Esophagus mucosa (tissue), 1 donor: Measurements from ENCODE around the gene MIEN1. TPM values are rescaled to one million over a fixed set of nuclear protein-coding genes. Genes with fewer than 3 reads are reported as not detected.
"Not testable (repeated sequence)": the region's sequence is repeated elsewhere in the genome, so short reads cannot be mapped to it uniquely, and the experiment has no call there.

Source experiments
- ATAC-seq: fragments of 200-7000 bp; cut with Tn5 transposase; one replicate; pipeline ENCODE4 v1.9.1; 2020
- total RNA-seq: library from RNA; stranded (reverse); gene quantifications from one replicate; pipeline ENCODE4 v1.2.4, GENCODE V29; 2023
- donor health status: DM: yes; HTN: yes; CAD: no.

The MIEN1 gene
- total RNA-seq, 1 donor from 2014 or later, result 44.3 TPM

DNA sequence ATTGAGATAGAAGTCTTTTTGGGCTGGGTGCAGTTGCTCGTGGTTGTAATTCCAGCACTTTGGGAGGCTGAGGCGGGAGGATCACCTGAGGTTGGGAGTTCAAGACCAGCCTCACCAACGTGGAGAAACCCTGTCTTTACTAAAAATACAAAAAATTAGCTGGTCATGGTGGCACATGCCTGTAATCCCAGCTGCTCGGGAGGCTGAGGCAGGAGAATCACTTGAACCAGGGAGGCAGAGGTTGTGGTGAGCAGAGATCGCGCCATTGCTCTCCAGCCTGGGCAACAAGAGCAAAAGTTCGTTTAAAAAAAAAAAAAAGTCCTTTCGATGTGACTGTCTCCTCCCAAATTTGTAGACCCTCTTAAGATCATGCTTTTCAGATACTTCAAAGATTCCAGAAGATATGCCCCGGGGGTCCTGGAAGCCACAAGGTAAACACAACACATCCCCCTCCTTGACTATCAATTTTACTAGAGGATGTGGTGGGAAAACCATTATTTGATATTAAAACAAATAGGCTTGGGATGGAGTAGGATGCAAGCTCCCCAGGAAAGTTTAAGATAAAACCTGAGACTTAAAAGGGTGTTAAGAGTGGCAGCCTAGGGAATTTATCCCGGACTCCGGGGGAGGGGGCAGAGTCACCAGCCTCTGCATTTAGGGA lies 31.0 kb downstream of the MIEN1 start:
- ATAC-seq, result not testable (repeated sequence)

- ATAC-seq, result no peak
Observed at GRCh38 chr17:39697961-39698360, 32.4 kb downstream of the MIEN1 start.

DNA sequence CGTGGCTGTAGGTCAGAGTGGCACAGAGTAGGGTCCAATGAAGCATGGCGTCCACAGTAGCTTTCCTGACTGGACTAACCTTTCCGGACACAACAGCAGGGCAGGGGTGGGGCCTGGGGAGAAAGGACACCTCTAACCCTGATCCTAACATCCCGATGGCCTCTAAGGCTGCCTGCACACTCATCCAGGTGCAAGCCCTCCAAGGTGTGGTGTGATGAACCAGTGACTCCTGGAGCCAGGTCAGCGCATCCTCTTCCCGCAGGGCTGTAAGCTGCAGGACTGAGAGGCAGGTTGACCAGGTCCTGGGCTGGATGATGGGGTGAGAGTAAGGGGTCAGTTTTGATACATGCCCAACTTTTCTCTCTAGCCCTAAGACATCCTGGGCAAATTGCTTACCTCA lies 33.6 kb downstream of the MIEN1 start:
- ATAC-seq, result no peak

DNA sequence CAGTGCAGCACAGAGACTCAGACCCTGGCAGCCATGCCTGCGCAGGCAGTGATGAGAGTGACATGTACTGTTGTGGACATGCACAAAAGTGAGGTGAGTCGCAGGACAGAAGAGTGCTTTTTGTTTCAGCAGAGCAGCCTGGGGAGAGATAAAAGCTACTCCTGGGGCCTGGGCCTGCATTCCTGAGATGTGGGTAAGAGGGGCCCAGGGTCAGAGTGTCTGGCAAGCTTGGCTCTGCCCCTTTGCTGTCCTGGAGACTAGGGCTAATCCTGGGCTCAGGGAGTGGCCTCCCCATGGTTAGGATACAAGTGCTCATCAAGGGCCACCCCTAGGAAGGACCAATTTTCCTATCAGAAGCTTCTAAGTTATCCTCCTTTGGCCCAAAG lies 35.2 kb downstream of the MIEN1 start:
- ATAC-seq, result no peak

DNA sequence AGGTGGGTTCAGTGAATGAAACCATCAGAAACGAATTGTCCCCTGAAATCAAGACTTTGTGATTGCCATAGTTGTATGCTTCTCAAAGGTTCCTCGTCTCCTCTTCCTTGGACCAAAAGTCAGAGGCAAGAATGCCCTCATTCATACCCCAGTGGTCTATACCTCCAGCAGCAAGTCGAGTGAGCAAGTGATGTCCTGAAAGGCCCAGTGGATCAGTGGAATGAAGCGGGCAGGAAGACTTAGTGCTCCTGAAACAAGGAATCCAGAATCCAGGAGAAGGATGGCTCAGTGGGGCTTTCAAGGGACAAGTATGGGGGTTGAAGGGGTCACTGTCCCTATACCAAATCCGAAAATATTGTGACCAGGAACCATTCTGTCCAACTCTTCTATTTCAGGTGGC lies 35.7 kb downstream of the MIEN1 start:
- no peak for ATAC-seq

DNA sequence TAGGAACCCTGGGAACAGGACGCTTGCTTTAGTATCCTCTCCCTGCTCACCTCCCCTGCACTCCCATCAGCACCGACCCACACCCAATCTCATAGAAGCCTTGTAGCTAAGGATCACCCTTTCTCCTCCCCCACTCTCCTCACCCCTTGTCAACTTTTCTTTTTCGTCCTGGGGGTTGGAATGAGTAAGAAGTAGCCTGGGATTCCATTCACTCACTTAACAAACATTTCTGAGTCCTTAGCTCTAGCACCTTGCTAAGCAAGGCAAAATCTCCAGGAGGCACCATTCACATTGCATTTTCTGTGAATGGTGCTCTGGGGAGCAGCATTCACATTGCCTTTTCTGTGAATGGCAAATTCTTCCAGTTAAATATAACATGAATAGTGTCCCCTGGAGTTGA lies 41.4 kb downstream of the MIEN1 start:
- no peak for ATAC-seq

DNA sequence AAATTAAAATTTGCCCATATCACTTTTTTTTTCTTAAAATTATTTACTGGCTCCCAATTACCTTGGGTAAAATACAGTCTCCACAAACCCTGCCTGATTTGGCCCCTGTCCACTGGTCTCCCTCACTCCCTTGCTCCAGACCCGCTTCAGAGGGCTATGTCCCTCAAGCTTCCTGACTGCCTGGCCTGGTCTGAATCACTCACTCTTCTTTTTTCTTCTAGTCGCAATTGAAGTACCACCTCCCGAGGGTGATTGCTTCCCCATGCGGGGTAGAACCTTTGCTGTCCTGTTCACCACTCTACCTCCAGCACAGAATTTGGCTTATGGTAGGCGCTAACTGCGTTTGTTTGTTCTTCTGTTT lies 41.9 kb downstream of the MIEN1 start:
- no peak for ATAC-seq

- peak; percentile 82 for ATAC-seq
Observed at GRCh38 chr17:39687546-39688474, 42.5 kb downstream of the MIEN1 start, which contains the start of gene PGAP3. TSS of gene PGAP3 (minus strand) at chr17:39688057. CDS start at chr17:39688014, 43 bp downstream.

DNA sequence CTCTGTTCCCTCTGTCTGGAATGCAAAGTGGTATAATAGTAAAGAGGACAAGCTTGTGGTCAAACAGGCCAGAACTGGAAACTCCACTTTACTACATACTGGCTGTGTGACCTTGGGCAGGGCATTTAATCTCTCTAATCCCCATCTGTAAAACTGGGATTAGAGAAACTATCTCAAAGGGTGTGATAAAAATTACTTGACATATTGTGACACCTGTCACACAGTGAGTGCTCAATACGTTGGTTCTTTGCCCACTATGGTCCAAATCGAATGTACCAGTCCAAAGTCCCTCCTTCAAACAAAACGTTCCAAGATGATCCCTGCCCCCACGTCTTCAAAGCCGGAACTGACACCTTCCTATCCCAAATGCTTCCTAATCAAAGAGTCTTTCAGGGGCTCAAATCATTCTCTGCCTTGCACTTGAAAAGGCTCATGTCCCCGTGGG lies 43.2 kb downstream of the MIEN1 start:
- peak; percentile 68 for ATAC-seq

DNA sequence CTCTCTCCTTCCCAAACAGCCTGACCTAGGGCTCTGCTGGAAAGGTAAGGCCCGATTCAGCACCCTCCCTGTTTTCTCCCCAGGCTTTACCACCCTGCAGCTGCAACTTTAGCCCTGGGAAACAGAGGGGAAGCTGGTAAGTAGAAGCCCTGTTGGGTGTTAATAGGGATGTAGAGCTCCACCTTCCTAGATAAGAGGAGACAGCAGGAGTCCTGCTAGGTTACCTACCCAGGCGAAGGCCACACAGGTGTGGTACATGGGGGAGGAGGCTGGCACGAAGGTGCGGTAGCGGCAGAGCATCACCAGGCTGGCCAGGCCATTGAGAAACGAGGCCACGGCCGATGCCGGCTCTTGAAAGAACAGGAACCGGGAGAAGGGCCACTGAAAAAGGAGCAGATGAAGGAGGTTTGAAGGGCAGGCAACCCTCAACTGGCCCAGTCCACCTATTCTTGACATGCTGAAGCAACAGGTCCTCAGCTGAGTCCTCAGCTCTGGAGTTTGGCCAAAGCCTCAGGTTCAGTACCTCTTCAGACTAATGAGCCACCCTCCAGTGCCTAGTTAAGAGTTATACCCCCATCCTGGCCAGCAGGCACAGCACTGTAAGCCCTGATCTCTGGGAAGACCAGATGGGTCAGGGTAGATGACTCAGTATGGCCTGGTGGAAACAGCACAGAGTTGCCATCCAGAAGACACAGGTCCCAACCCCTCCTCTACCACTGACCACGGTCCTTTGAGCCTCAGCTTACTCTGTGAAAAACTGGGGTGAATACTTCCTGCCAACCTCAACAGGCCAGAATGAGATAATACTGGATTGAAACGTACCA lies 45.8 kb downstream of the MIEN1 start:
- no peak for ATAC-seq

- no peak for ATAC-seq
Observed at GRCh38 chr17:39683295-39683939, 46.9 kb downstream of the MIEN1 start.

- no peak for ATAC-seq
Observed at GRCh38 chr17:39679521-39680192, 50.7 kb downstream of the MIEN1 start.

Other genes starting within 250 kb of the MIEN1 start
- gene NEUROD2, start 122.6 kb downstream of the MIEN1 start, total RNA-seq, result not detected
- 1.6 TPM for gene PPP1R1B, start 103.6 kb downstream of the MIEN1 start, total RNA-seq
- 28.0 TPM for gene STARD3, start 93.4 kb downstream of the MIEN1 start, total RNA-seq
- 0.40 TPM for gene TCAP, start 65.2 kb downstream of the MIEN1 start, total RNA-seq
- 1.1 TPM for gene PNMT, start 62.1 kb downstream of the MIEN1 start, total RNA-seq
- gene PGAP3, start 42.5 kb downstream of the MIEN1 start, total RNA-seq, result 22.4 TPM
- gene ERBB2, start 30.5 kb downstream of the MIEN1 start, total RNA-seq, result 118 TPM
- gene GRB7, start 7.4 kb upstream of the MIEN1 start, total RNA-seq, result 45.3 TPM
- gene IKZF3, start 133.8 kb upstream of the MIEN1 start, total RNA-seq, result 1.1 TPM
- not detected for gene ZPBP2, start 137.7 kb upstream of the MIEN1 start, total RNA-seq
- gene GSDMB, start 188.1 kb upstream of the MIEN1 start, total RNA-seq, result 1.6 TPM
- 18.5 TPM for gene ORMDL3, start 197.1 kb upstream of the MIEN1 start, total RNA-seq
- gene LRRC3C, start 197.2 kb upstream of the MIEN1 start, total RNA-seq, result not detected
- 1.9 TPM for gene GSDMA, start 232.5 kb upstream of the MIEN1 start, total RNA-seq